CD14-positive monocyte (primary cell): Measurements from ENCODE around the gene GAS7. TPM values are rescaled to one million over a fixed set of nuclear protein-coding genes. Genes with fewer than 3 reads are reported as not detected.

ENCODE experiments used
- DNase-seq, 3 donors: peaks; one replicate each; pipeline ENCODE4 v3.0.0-alpha.2; 2011 to 2022
- H2AFZ ChIP-seq: 2 replicates; pipeline ENCODE4 v1.6.0; 2012; ENCODE audit warnings: mild to moderate bottlenecking, low read depth, low read length, inconsistent platforms; ENCODE audit not compliant: insufficient read depth, poor library complexity, severe bottlenecking
- H3K27ac ChIP-seq, 2 donors: 1 replicate in 1 of 2; 2 replicates in 1 of 2; pipeline ENCODE4 v1.5.1; 2012 to 2013; ENCODE audit warnings: low read length in 2 of 2, control low read depth in 1 of 2, inconsistent platforms in 1 of 2, low read depth in 1 of 2, mild to moderate bottlenecking in 1 of 2
- H3K27me3 ChIP-seq, 2 donors: one replicate each; pipeline versions ENCODE4 v1.6.0 to v1.6.1; 2011 to 2013; ENCODE audit warnings: low read length in 2 of 2; ENCODE audit not compliant: control insufficient read depth in 2 of 2, insufficient read depth in 2 of 2
- H3K36me3 ChIP-seq, 2 donors: replicated peaks in 1 of 2; 1 replicate in 1 of 2; 2 replicates in 1 of 2; pipeline versions ENCODE4 v1.5.1 to v1.6.1; 2012 to 2013; ENCODE audit warnings: low read length in 2 of 2, control low read depth in 1 of 2, inconsistent platforms in 1 of 2, mild to moderate bottlenecking in 1 of 2; ENCODE audit not compliant: insufficient read depth in 2 of 2, control insufficient read depth in 1 of 2
- H3K4me1 ChIP-seq, 2 donors: 1 replicate in 1 of 2; 2 replicates in 1 of 2; pipeline versions ENCODE4 v1.5.1 to v1.6.1; 2012 to 2013; ENCODE audit warnings: low read length in 2 of 2, control low read depth in 1 of 2, inconsistent platforms in 1 of 2, mild to moderate bottlenecking in 1 of 2, moderate library complexity in 1 of 2; ENCODE audit not compliant: insufficient read depth in 2 of 2, control insufficient read depth in 1 of 2
- H3K4me2 ChIP-seq: replicated peaks from 2 replicates; pipeline ENCODE3; 2012; ENCODE audit warnings: low read length, moderate library complexity, mild to moderate bottlenecking; ENCODE audit not compliant: poor library complexity, severe bottlenecking; ENCODE audit errors: extremely low read depth
- H3K4me3 ChIP-seq, 3 experiments: fragments of 200-600 bp in 1 of 3; sonication (generic) in 1 of 3; replicated peaks in 1 of 3; 1 replicate in 2 of 3; 2 replicates in 1 of 3; pipeline ENCODE4 v1.5.1; 2011 to 2013; ENCODE audit warnings: low read length in 3 of 3, mild to moderate bottlenecking in 3 of 3, control low read depth in 2 of 3, low read depth in 2 of 3, inconsistent platforms in 1 of 3, moderate library complexity in 1 of 3
- H3K79me2 ChIP-seq: 2 replicates; pipeline ENCODE4 v1.6.0; 2012; ENCODE audit warnings: mild to moderate bottlenecking, control low read depth, inconsistent platforms, low read length, moderate library complexity; ENCODE audit not compliant: insufficient read depth
- H3K9ac ChIP-seq: 2 replicates; pipeline ENCODE4 v1.6.0; 2017; ENCODE audit warnings: low read length, mild to moderate bottlenecking; ENCODE audit not compliant: insufficient read depth, poor library complexity, severe bottlenecking
- H3K9me3 ChIP-seq, 2 donors: replicated peaks in 1 of 2; 1 replicate in 1 of 2; 2 replicates in 1 of 2; pipeline versions ENCODE4 v1.5.1 to v1.6.1; 2012 to 2013; ENCODE audit warnings: low read length in 2 of 2, control low read depth in 1 of 2; ENCODE audit not compliant: control insufficient read depth in 1 of 2, insufficient read depth in 1 of 2
- H4K20me1 ChIP-seq: 2 replicates; pipeline ENCODE4 v1.6.0; 2012; ENCODE audit warnings: mild to moderate bottlenecking, low read length, control low read depth, moderate library complexity; ENCODE audit not compliant: insufficient read depth
- H3K27ac Mint-ChIP-seq, 7 donors: one replicate each; pipeline ENCODE4 v1.8.0; 2020; ENCODE audit warnings: mild to moderate bottlenecking in 7 of 7, mixed read lengths in 7 of 7, moderate library complexity in 6 of 7, inconsistent platforms in 2 of 7
- H3K27me3 Mint-ChIP-seq, 3 donors: one replicate each; pipeline ENCODE4 v1.8.0; 2021 to 2022; ENCODE audit warnings: low read depth in 3 of 3, mild to moderate bottlenecking in 3 of 3, mixed read lengths in 3 of 3, moderate library complexity in 3 of 3, inconsistent platforms in 1 of 3
- H3K36me3 Mint-ChIP-seq, 2 donors: one replicate each; pipeline ENCODE4 v1.8.0; 2020; ENCODE audit warnings: mixed read lengths in 2 of 2, inconsistent platforms in 1 of 2, mild to moderate bottlenecking in 1 of 2
- H3K4me1 Mint-ChIP-seq: one replicate; pipeline ENCODE4 v1.8.0; 2020; ENCODE audit warnings: mild to moderate bottlenecking, mixed read lengths
- H3K4me3 Mint-ChIP-seq, 2 donors: one replicate each; pipeline ENCODE4 v1.8.0; 2020; ENCODE audit warnings: mild to moderate bottlenecking in 2 of 2, mixed read lengths in 2 of 2, moderate library complexity in 1 of 2
- H3K9me3 Mint-ChIP-seq, 7 donors: one replicate each; pipeline ENCODE4 v1.8.0; 2020 to 2022; ENCODE audit warnings: mixed read lengths in 7 of 7, mild to moderate bottlenecking in 6 of 7, moderate library complexity in 6 of 7, inconsistent platforms in 2 of 7
- WGBS: methylation state at CpG from one replicate; pipeline ENCODE4 v1.1.5; 2013; ENCODE audit warnings: missing lambda C conversion rate; ENCODE audit not compliant: insufficient coverage; 5-methylcytosine and 5-hydroxymethylcytosine counted together
- intact Hi-C, 2 donors: fragments of 100-400 bp; cut with micrococcal nuclease; formaldehyde crosslinking; loops; one replicate each; pipeline versions ENCODE4 v1.15.0 to v1.15.1; 2023
- polyA plus RNA-seq, 3 donors: library from polyadenylated mRNA; depleted of rRNA in 1 of 3; unstranded in 2 of 3; stranded (reverse) in 1 of 3; fragments of 300-500 nt in 2 of 3; fragments of >200 nt in 1 of 3; fragmentation: Illumina TruSeq in 2 of 3; gene quantifications; 1 replicate in 2 of 3; 2 replicates in 1 of 3; pipeline ENCODE4 v1.2.3, GENCODE V29; 2012 to 2021
- TF ChIP-seq, protein P1 (sequence below): fragments of 200-600 bp; IDR thresholded peaks from one replicate; pipeline ENCODE4 v1.8.0; 2022; ENCODE audit warnings: antibody characterized with exemption, mild to moderate bottlenecking

The GAS7 gene
- polyA plus RNA-seq, 3 donors, result 53.1 to 91.9 (median 66.6) TPM

DNA sequence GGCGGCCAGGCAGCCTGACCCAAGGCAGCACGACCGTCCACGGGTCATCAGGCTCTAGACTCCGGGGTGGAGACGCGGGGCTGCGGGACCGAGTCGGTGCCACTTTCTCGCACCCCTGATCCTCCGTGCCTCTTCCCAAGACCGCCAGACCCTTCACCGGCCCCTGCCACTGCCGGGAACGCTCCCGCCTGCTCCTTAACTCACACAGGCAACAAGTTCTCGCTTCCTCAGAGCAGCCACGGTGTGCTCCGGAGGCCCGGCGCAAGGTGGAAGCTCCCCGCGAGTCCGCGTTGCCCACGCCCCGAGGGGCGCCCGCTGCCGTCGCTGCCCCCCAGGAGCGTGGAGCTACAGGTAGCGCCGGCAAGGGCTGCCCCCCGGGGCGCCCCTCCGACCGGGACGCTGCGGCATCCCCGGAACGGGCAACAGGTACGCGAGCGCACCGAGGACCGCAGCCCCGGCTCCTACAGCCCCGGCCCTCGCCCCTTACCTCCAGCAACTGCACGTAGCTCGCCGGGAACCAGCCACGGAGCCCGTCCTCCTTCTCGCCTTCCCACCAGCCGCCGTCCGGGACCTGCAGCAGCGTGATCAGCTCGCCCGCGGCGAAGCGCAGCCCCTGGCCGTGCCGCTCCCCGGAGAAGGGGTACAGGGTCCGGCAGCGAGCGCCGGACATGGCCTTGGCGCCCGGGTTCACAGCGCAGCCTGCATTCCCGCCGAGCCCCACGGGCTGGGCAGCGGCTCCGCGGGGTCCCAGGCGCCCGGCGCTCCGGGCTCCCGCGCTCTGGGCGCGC, 491 bp downstream of the GAS7 start:
- peaks cover 34 to 40% of the 10 kb centered on the region in 2 donors for H3K4me1 ChIP-seq
- H3K9me3 ChIP-seq, result peaks cover 13 to 16% of the 10 kb centered on the region in 2 donors
- H3K36me3 ChIP-seq, result peaks cover 0 to 14% of the 10 kb centered on the region in 2 donors
- H4K20me1 ChIP-seq, result peaks cover 53% of the 10 kb centered on the region
- peaks cover 50% of the 10 kb centered on the region for H3K79me2 ChIP-seq
- peak overlapping the region; percentile 77 for H2AFZ ChIP-seq
- peaks cover 40% of the 10 kb centered on the region for H3K4me1 Mint-ChIP-seq
- H3K9me3 Mint-ChIP-seq, result peaks cover 15 to 25% (median 20%) of the 10 kb centered on the region in 7 donors
- 6% methylated on average over 90 of the region's 90 CpGs for WGBS
- peak overlapping the region in 1 of 2 donors; percentile 81 for H3K27ac ChIP-seq
- H3K36me3 Mint-ChIP-seq, result peaks cover 30 to 34% of the 10 kb centered on the region in 2 donors
- H3K27me3 ChIP-seq, result no peaks in the 10 kb centered on the region
- TF ChIP-seq, protein P1, sequence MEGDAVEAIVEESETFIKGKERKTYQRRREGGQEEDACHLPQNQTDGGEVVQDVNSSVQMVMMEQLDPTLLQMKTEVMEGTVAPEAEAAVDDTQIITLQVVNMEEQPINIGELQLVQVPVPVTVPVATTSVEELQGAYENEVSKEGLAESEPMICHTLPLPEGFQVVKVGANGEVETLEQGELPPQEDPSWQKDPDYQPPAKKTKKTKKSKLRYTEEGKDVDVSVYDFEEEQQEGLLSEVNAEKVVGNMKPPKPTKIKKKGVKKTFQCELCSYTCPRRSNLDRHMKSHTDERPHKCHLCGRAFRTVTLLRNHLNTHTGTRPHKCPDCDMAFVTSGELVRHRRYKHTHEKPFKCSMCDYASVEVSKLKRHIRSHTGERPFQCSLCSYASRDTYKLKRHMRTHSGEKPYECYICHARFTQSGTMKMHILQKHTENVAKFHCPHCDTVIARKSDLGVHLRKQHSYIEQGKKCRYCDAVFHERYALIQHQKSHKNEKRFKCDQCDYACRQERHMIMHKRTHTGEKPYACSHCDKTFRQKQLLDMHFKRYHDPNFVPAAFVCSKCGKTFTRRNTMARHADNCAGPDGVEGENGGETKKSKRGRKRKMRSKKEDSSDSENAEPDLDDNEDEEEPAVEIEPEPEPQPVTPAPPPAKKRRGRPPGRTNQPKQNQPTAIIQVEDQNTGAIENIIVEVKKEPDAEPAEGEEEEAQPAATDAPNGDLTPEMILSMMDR, result no peak
- intact Hi-C loops, result no loop called here
- peaks cover 7 to 10% (median 9%) of the 10 kb centered on the region in 3 donors for H3K27me3 Mint-ChIP-seq
- peak overlapping the region in 4 of 7 donors; percentile 25 to 87 (median 76) for H3K27ac Mint-ChIP-seq
- H3K9ac ChIP-seq, result peak overlapping the region; percentile 82
- H3K4me2 ChIP-seq, result peak overlapping the region; percentile 82
- peak overlapping the region; percentile 88 to 90 for H3K4me3 Mint-ChIP-seq
- peak overlapping the region; percentile 60 to 82 (median 79) for H3K4me3 ChIP-seq
- DNase-seq, result peak; percentile 30 to 56 (median 38)

DNA sequence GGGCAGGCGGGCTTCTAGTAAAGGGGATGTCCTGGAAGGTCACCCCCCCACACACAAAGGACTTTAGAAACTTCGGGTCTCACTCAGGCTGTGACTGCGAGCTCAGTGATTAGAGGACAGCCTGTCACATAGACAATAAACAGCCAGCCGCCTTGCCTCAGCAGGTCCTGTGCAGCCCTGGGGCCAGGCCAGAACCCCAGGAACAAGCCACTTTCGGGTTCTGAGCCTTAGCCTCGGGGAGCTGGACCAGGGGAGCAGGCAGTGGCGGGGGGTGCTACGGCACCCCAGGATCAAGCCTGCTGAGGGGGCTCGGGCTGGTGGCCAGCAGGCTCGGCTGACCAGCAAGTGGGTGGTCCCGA, 1.1 kb downstream of the GAS7 start:
- Histone ChIP-seq H3K9ac (peak overlapping the region; percentile 82), H3K4me3 (peak overlapping the region; percentile 60 to 82 (median 79)), H3K36me3 (peaks cover 0 to 14% of the 10 kb centered on the region in 2 donors), H3K9me3 (peaks cover 13 to 16% of the 10 kb centered on the region in 2 donors), H4K20me1 (peaks cover 58% of the 10 kb centered on the region), H3K4me1 (peaks cover 34 to 40% of the 10 kb centered on the region in 2 donors), H3K79me2 (peaks cover 55% of the 10 kb centered on the region), H3K4me2 (peak overlapping the region; percentile 82), H3K27ac (peak overlapping the region in 1 of 2 donors; percentile 81), H3K27me3 (no peaks in the 10 kb centered on the region), H2AFZ (no peak overlapping the region)
- H3K9me3 Mint-ChIP-seq, result peaks cover 15 to 25% (median 21%) of the 10 kb centered on the region in 7 donors
- peaks cover 7 to 10% (median 9%) of the 10 kb centered on the region in 3 donors for H3K27me3 Mint-ChIP-seq
- H3K36me3 Mint-ChIP-seq, result peaks cover 30 to 34% of the 10 kb centered on the region in 2 donors
- H3K4me3 Mint-ChIP-seq, result peak overlapping the region; percentile 88 to 90
- WGBS, result 81% methylated on average over 9 of the region's 11 CpGs
- TF ChIP-seq, protein P1, result no peak
- intact Hi-C loops, result no loop called here
- H3K27ac Mint-ChIP-seq, result peak overlapping the region in 2 of 7 donors; percentile 46 to 72
- DNase-seq, result no peak
- peaks cover 40% of the 10 kb centered on the region for H3K4me1 Mint-ChIP-seq
